Loucy (cell line): ENCODE measurements around the gene WWOX.

Experiments
- EZH2phosphoT487 ChIP-seq: fragments of 200-600 bp; IDR thresholded peaks from 2 replicates; pipeline ENCODE4 v1.6.1; 2018; ENCODE audit warnings: antibody characterized with exemption, mild to moderate bottlenecking, moderate library complexity, borderline replicate concordance
- TF ChIP-seq, protein P1 (sequence below): fragments of 200-600 bp; sonication (generic); conservative IDR thresholded peaks from 2 replicates; pipeline ENCODE4 v1.5.1; 2014; ENCODE audit warnings: mild to moderate bottlenecking, antibody characterized with exemption, low read length

DNA sequence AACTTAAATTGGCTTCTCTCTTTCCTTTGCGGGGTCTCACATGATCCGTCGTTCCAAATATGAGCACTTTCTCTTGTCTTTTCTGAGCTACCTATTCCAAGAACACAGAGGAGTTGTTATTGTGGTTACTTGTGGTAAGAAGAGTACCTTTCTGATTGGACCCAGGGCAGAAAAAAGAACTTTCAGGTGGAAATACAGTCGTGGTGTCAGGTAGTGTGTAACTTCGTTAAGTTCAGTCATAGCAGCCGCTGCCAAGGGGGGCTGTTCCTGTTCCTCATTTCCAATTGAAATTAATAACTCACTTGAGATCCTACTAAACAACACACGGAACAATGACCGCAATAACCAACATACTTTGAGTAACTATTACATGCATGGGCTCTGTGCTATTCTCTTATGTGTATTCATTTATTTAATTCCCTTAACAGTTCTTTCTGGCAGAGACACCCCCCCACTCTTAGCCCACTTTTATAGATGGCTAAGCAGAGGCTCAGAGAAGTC, 819.4 kb downstream of the WWOX start:
- TF ChIP-seq, protein P1, sequence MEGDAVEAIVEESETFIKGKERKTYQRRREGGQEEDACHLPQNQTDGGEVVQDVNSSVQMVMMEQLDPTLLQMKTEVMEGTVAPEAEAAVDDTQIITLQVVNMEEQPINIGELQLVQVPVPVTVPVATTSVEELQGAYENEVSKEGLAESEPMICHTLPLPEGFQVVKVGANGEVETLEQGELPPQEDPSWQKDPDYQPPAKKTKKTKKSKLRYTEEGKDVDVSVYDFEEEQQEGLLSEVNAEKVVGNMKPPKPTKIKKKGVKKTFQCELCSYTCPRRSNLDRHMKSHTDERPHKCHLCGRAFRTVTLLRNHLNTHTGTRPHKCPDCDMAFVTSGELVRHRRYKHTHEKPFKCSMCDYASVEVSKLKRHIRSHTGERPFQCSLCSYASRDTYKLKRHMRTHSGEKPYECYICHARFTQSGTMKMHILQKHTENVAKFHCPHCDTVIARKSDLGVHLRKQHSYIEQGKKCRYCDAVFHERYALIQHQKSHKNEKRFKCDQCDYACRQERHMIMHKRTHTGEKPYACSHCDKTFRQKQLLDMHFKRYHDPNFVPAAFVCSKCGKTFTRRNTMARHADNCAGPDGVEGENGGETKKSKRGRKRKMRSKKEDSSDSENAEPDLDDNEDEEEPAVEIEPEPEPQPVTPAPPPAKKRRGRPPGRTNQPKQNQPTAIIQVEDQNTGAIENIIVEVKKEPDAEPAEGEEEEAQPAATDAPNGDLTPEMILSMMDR = no peak
- TF ChIP-seq EZH2phosphoT487 = no peak
